ENCODE data around the gene PLEKHA1. TPM values are rescaled to one million over a fixed set of nuclear protein-coding genes. Genes with fewer than 3 reads are reported as not detected.

Gene PLEKHA1
- total and polyA plus RNA-seq, 2 of the 4 experiments (the other 2 are of a cell fraction) = 7.2 to 9.5 TPM

DNA sequence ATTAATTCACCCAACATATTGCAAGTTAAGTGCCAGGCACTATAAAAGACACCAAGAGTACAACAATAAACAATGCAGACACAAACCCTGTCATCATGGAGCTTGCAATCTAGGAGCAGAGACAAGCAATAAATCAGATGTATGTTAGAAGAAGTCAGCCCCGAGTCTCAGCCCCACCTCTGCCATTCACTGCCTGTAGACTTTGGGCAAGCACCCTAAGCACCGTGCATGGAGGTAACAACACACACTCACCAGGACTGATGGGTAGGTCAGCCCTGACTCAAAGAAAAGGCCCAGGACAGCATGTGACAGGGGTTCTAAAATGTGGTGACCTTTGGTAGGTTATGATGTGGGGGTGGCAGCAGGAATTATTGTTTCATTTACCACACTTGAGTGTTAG lies 49.3 kb upstream of the PLEKHA1 start:
- no TSS peak for BruUV-seq (replicated peaks)
- no peak overlapping the region for H3K23ac ChIP-seq (ENCODE audit: low read depth, low read length)
- H4K8ac ChIP-seq (ENCODE audit: low read depth in 2 of 2, low read length in 2 of 2) = no peak overlapping the region
- TF ChIP-seq SMC3 (IDR thresholded peaks at IDR 0.05; ENCODE audit: low read depth, low read length) = no peak
- TF ChIP-seq RFX5 (IDR thresholded peaks at IDR 0.05; ENCODE audit: low read depth, low read length) = no peak
- TF ChIP-seq BHLHE40 (IDR thresholded peaks at IDR 0.05; ENCODE audit: low read depth, low read length) = no peak
- no peak for TF ChIP-seq MXI1 (IDR thresholded peaks at IDR 0.05; ENCODE audit: borderline replicate concordance, low read depth, low read length)
- TF ChIP-seq, protein P1, sequence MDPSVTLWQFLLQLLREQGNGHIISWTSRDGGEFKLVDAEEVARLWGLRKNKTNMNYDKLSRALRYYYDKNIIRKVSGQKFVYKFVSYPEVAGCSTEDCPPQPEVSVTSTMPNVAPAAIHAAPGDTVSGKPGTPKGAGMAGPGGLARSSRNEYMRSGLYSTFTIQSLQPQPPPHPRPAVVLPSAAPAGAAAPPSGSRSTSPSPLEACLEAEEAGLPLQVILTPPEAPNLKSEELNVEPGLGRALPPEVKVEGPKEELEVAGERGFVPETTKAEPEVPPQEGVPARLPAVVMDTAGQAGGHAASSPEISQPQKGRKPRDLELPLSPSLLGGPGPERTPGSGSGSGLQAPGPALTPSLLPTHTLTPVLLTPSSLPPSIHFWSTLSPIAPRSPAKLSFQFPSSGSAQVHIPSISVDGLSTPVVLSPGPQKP (IDR thresholded peaks at IDR 0.05; ENCODE audit: borderline replicate concordance, low read depth, low read length) = no peak
- TF ChIP-seq CEBPB (IDR thresholded peaks at IDR 0.05; ENCODE audit: low read depth, low read length) = no peak
- TF ChIP-seq, protein P2, sequence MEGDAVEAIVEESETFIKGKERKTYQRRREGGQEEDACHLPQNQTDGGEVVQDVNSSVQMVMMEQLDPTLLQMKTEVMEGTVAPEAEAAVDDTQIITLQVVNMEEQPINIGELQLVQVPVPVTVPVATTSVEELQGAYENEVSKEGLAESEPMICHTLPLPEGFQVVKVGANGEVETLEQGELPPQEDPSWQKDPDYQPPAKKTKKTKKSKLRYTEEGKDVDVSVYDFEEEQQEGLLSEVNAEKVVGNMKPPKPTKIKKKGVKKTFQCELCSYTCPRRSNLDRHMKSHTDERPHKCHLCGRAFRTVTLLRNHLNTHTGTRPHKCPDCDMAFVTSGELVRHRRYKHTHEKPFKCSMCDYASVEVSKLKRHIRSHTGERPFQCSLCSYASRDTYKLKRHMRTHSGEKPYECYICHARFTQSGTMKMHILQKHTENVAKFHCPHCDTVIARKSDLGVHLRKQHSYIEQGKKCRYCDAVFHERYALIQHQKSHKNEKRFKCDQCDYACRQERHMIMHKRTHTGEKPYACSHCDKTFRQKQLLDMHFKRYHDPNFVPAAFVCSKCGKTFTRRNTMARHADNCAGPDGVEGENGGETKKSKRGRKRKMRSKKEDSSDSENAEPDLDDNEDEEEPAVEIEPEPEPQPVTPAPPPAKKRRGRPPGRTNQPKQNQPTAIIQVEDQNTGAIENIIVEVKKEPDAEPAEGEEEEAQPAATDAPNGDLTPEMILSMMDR (conservative IDR thresholded peaks at IDR 0.05; ENCODE audit: low read depth, low read length) = no peak
- TF ChIP-seq, protein P3, sequence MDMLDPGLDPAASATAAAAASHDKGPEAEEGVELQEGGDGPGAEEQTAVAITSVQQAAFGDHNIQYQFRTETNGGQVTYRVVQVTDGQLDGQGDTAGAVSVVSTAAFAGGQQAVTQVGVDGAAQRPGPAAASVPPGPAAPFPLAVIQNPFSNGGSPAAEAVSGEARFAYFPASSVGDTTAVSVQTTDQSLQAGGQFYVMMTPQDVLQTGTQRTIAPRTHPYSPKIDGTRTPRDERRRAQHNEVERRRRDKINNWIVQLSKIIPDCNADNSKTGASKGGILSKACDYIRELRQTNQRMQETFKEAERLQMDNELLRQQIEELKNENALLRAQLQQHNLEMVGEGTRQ (IDR thresholded peaks at IDR 0.05; ENCODE audit: low read depth, low read length) = no peak
- TF ChIP-seq NFE2L2 (IDR thresholded peaks at IDR 0.05; ENCODE audit: low read depth, low read length) = no peak
- TF ChIP-seq RAD21 (IDR thresholded peaks at IDR 0.05; ENCODE audit: low read length) = no peak
- no peak for TF ChIP-seq MAZ (IDR thresholded peaks at IDR 0.05; ENCODE audit: borderline replicate concordance, low read depth, low read length)
- TF ChIP-seq CHD1 (IDR thresholded peaks at IDR 0.05; ENCODE audit: low read depth, low read length) = no peak
- TF ChIP-seq FOS (IDR thresholded peaks at IDR 0.05; ENCODE audit: low read depth, low read length) = no peak
- TF ChIP-seq RCOR1 (IDR thresholded peaks at IDR 0.05; ENCODE audit: insufficient replicate concordance, low read length) = no peak
- no peak for TF ChIP-seq MAFK (IDR thresholded peaks at IDR 0.05; ENCODE audit: low read depth, low read length)
- TF ChIP-seq POLR2A (IDR thresholded peaks at IDR 0.05; ENCODE audit: low read depth, low read length) = no peak
- DNase-seq (no peak), ATAC-seq (ENCODE audit: low read depth) (no peak)
- no peaks in the 10 kb centered on the region for H4K20me1 ChIP-seq (ENCODE audit: insufficient read depth, low read length)
- no peak overlapping the region for H2BK120ac ChIP-seq (ENCODE audit: low read depth, low read length)
- H3K36me3 ChIP-seq (ENCODE audit: control insufficient read depth, insufficient read depth, low read length) = no peaks in the 10 kb centered on the region
- H3K4me3 ChIP-seq (ENCODE audit: insufficient read depth, low read depth, low read length) = no peak overlapping the region
- intact Hi-C loops (cut with micrococcal nuclease) = no loop called here
- peaks cover 9% of the 10 kb centered on the region for H3K27me3 ChIP-seq (ENCODE audit: control insufficient read depth, insufficient read depth, low read length)
- H4K91ac ChIP-seq (ENCODE audit: insufficient read depth, low read depth, low read length) = no peak overlapping the region
- H3K9ac ChIP-seq (ENCODE audit: low read depth, low read length) = no peak overlapping the region
- ChIA-PET CTCF (no interaction called here), POLR2A (ENCODE audit: unreplicated experiment) (no interaction called here)
- H2AK9ac ChIP-seq (replicated peaks; ENCODE audit: low read depth, low read length, poor library complexity) = no peak overlapping the region
- H2BK15ac ChIP-seq (ENCODE audit: low read depth, low read length) = no peak overlapping the region
- no peak overlapping the region for H2AK5ac ChIP-seq (ENCODE audit: low read depth, low read length)
- dilution Hi-C loops (cut with HindIII; ENCODE audit: low sequenced_read_pairs, unreplicated experiment) = no loop called here
- H3K9me1 ChIP-seq (ENCODE audit: insufficient read depth, low read length) = no peaks in the 10 kb centered on the region
- H2BK20ac ChIP-seq (ENCODE audit: low read depth, low read length) = no peak overlapping the region
- H3K14ac ChIP-seq (replicated peaks; ENCODE audit: low read depth, low read length) = no peak overlapping the region
- H3K18ac ChIP-seq (ENCODE audit: low read depth, low read length) = no peak overlapping the region
- no peak overlapping the region for H2BK5ac ChIP-seq (ENCODE audit: low read depth, low read length, poor library complexity, severe bottlenecking)
- no peak overlapping the region for H2AFZ ChIP-seq (replicated peaks; ENCODE audit: low read length, poor library complexity)
- H3K79me1 ChIP-seq (ENCODE audit: low read depth in 1 of 2, low read length in 2 of 2) = no peaks in the 10 kb centered on the region
- H3K4ac ChIP-seq (ENCODE audit: low read depth, low read length) = no peak overlapping the region
- in situ Hi-C loops (cut with MboI; ENCODE audit: low sequenced_read_pairs) = no loop called here
- H3K4me2 ChIP-seq (ENCODE audit: low read depth, low read length) = no peak overlapping the region
- H3K9me3 ChIP-seq (ENCODE audit: control insufficient read depth, insufficient read depth, low read length) = no peaks in the 10 kb centered on the region
- H3K56ac ChIP-seq (ENCODE audit: extremely low read depth, insufficient read depth, low read length) = no peak overlapping the region
- H3K4me1 ChIP-seq (ENCODE audit: control insufficient read depth, insufficient read depth, low read length) = no peaks in the 10 kb centered on the region
- no peak overlapping the region for H4K5ac ChIP-seq (ENCODE audit: low read depth, low read length)
- no peak overlapping the region for H3K27ac ChIP-seq (ENCODE audit: insufficient read depth, low read length)
- WGBS, 2 experiments (ENCODE audit: extremely low coverage in 2 of 2, insufficient read length in 1 of 2) = no CpG with 5 or more reads among the region's 2 CpGs
